T-helper 1 cell treated with Interleukin-12 subunit alpha and Interleukin-12 subunit beta and Interleukin-4 antibody, amounts not matched to agents 30 μg/mL and 1 μg/mL, for 36 hours (primary cell): ENCODE data around the gene SPINK8.
"Not testable (repeated sequence)": the region's sequence is repeated elsewhere in the genome, so short reads cannot be mapped to it uniquely, and the experiment has no call there.

Experiments used
- H3K27ac Mint-ChIP-seq: one replicate; pipeline ENCODE4 v1.8.0; 2021; ENCODE audit warnings: mild to moderate bottlenecking, mixed read lengths
- H3K27me3 Mint-ChIP-seq: one replicate; pipeline ENCODE4 v1.8.0; 2021; ENCODE audit warnings: low read depth, mixed read lengths
- H3K36me3 Mint-ChIP-seq: one replicate; pipeline ENCODE4 v1.8.0; 2021; ENCODE audit warnings: low read depth, mixed read lengths
- H3K4me1 Mint-ChIP-seq: one replicate; pipeline ENCODE4 v1.8.0; 2021; ENCODE audit warnings: low read depth, mixed read lengths
- H3K4me3 Mint-ChIP-seq: one replicate; pipeline ENCODE4 v1.8.0; 2021; ENCODE audit warnings: mild to moderate bottlenecking, moderate library complexity, mixed read lengths
- H3K9me3 Mint-ChIP-seq: one replicate; pipeline ENCODE4 v1.8.0; 2021; ENCODE audit warnings: mixed read lengths

Gene SPINK8

DNA sequence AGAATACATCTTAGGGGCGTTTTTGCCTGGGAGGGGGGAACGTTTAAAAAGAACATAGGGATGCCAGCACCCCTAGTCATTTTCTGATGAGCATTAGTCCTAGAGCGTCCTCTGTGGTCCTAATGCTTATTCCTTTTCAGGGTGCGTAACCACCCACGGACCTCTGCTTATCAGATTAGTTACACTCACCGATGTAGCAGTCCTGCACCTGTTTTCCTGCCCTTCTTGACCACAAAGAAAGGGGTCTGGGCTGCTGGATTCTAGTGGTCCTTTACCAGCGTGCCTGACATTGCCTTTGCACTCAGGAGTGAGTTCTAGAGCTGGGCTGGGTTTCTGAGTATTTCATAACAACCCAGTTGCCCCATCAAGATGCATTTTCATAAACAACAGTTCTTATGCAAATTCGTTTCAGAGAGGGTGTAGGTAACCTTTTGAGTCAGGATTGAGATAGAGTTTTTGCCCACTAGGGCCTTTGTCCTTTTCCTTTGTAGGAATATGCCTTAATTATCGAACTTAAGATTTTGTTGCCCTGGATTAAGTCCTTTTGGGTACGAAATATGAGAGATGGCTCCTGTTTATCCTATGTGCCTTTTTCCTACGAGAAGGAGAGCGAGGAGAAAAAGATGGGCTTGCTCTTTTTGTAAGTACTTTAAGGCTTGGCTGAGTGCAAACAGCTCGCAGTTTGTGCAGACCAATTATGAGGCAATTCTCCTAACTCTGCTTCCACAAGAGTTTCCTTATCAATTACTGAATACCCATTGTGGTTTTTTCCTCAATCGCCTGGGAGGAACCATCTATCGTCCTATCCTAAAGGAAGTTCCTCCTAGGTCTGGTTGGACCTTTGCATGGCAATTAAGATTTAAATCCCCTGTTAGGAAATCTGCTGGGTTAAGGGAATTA, at the start of gene SPINK8:
TSS of gene SPINK8 (minus strand) at position 316 of the 900 bp plus-strand sequence. CDS start 5,320 bp downstream, outside the sequence.
- peaks cover 29% of the 10 kb centered on the region for H3K27me3 Mint-ChIP-seq
- not testable (repeated sequence) for H3K36me3 Mint-ChIP-seq, H3K27ac Mint-ChIP-seq, H3K4me1 Mint-ChIP-seq, H3K4me3 Mint-ChIP-seq, H3K9me3 Mint-ChIP-seq

GRCh38 chr3:48372862-48373435, 39.5 kb upstream of the SPINK8 start:
- H3K4me3 Mint-ChIP-seq = no peak overlapping the region
- no peaks in the 10 kb centered on the region for H3K36me3 Mint-ChIP-seq
- no peaks in the 10 kb centered on the region for H3K4me1 Mint-ChIP-seq
- peaks cover 3% of the 10 kb centered on the region for H3K27me3 Mint-ChIP-seq
- H3K27ac Mint-ChIP-seq = no peak overlapping the region
- no peaks in the 10 kb centered on the region for H3K9me3 Mint-ChIP-seq

DNA sequence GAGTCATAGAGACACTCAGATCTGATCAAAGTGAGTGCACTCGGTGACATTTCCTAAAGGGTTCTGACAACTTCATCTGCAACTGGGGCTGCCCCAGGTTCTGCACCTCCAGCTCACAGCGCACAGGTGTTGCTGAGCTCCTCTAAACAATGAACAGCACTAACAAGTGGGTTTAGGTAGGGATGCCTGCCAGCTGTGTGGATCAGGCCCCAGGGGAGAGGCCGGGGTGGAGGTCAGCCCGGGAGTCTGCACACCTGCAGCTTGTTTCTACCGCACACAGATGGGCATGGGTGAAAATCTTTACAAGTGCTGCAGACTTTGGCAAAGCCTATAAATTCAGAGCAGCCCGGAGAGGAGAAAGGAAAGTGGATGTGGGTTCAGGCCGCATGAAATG, 38.9 kb upstream of the SPINK8 start:
- H3K27ac Mint-ChIP-seq = no peak overlapping the region
- H3K27me3 Mint-ChIP-seq = peaks cover 3% of the 10 kb centered on the region
- no peaks in the 10 kb centered on the region for H3K4me1 Mint-ChIP-seq
- no peaks in the 10 kb centered on the region for H3K9me3 Mint-ChIP-seq
- H3K36me3 Mint-ChIP-seq = no peaks in the 10 kb centered on the region
- H3K4me3 Mint-ChIP-seq = no peak overlapping the region

DNA sequence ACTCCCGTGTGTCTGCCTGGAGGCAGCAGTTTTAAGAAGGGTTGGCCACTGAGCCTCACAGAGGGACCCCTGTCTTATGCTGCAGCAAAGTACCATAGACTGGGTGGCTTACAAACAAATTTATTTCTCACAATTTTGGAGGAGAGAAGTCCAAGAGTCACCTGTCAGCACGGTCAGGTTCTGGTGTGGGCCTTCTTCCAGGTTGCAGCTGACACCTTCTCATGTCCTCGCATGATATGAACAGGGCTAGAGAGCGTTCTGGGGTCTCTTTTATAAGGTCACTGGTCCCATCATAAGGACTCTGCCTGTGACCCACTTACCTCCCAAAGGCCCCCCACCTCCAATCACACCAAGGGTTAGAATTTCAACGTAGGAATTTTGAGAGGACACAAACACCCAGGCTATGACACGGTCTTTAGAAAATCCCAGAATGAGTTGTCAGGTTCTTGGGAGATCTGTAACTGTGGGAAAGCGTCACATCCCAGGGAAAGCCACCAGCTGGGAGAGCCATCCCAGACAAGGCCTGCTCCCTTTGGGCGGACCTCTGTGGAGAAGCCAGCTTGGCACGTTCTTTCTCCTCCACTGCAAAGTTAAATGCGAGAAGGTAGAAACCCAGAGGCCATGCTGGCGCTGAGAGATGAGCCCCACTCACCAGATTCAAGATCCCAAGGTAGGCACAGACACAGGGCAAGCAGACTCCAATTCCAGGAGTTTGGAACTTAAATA, 38.4 kb upstream of the SPINK8 start, which contains the start of gene FBXW12:
TSS of gene FBXW12 (plus strand) at position 569 of the 726 bp plus-strand sequence. CDS start 549 bp downstream, outside the sequence.
- H3K4me1 Mint-ChIP-seq = no peaks in the 10 kb centered on the region
- no peak within 1 kb of the TSS for H3K4me3 Mint-ChIP-seq
- H3K9me3 Mint-ChIP-seq = no peaks in the 10 kb centered on the region
- peaks cover 2% of the 10 kb centered on the region for H3K27me3 Mint-ChIP-seq
- no peaks in the 10 kb centered on the region for H3K36me3 Mint-ChIP-seq
- no peak within 1 kb of the TSS for H3K27ac Mint-ChIP-seq

DNA sequence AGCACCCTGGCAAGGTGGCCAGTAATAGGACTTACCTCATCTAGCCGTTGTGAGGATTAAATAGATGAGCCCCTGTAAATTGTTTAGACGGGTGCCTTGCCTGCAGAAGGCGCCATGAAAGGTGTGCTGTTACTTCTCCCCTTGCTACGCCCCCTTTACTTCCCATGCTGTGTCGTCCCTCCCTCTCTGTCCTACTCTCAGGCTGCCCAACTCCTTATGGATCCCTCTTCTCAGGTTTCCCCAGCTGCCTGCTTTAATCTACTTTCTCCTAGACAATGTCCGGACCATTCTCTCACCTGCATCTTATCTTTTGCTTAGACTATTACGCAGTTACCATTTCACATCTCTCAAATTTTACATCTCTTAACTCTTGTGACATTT, 36.9 kb upstream of the SPINK8 start:
- Mint-ChIP-seq H3K27ac (no peak overlapping the region), H3K36me3 (no peaks in the 10 kb centered on the region)

DNA sequence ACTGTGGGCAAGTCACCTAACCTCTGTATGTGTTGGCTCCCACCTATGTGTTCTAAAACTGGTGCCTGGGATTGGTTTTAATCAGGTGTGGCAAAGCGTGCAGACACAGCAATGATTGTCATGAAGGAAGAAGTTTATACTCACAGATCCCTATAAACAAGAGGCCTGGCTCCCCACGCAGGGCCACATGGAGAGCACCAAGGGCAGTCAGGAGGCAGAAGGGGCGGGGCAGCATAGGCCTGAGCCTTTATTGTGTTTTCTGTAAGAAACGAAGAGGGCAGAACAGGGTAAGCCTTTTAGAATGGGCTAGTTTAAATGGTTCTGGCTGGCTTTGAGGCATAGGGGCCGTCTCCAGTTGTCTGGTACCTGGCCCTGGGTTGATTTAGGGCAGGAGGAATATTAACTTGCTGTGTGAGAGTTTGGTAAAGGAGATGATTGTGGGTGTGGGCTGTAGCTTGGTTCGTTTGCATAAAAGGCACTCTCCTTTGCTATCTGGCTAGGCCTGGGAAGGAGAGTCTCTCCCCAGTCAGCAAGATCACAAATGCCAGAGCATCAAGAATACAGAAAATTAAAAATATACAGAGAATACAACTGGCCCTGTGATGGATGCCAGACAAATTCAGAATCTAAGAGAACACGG, 36.4 kb upstream of the SPINK8 start:
- Mint-ChIP-seq H3K9me3 (peaks cover 2% of the 10 kb centered on the region), H3K27ac (no peak overlapping the region), H3K36me3 (no peaks in the 10 kb centered on the region), H3K4me1 (peaks cover 1% of the 10 kb centered on the region), H3K27me3 (peaks cover 3% of the 10 kb centered on the region), H3K4me3 (no peak overlapping the region)

More for the DNA sequence above, 36.9 kb upstream of the SPINK8 start:
- no peaks in the 10 kb centered on the region for H3K9me3 Mint-ChIP-seq
- no peak overlapping the region for H3K4me3 Mint-ChIP-seq
- no peaks in the 10 kb centered on the region for H3K27me3 Mint-ChIP-seq
- H3K4me1 Mint-ChIP-seq = no peaks in the 10 kb centered on the region

- Mint-ChIP-seq H3K27me3 (peaks cover 14% of the 10 kb centered on the region), H3K4me3 (no peak overlapping the region), H3K4me1 (peaks cover 2% of the 10 kb centered on the region), H3K9me3 (peaks cover 12% of the 10 kb centered on the region), H3K36me3 (no peaks in the 10 kb centered on the region), H3K27ac (no peak overlapping the region)
Measured at GRCh38 chr3:48367201-48367600, 33.7 kb upstream of the SPINK8 start.

GRCh38 chr3:48364840-48365239, 31.4 kb upstream of the SPINK8 start:
- H3K27ac Mint-ChIP-seq = no peak overlapping the region
- H3K4me1 Mint-ChIP-seq = peaks cover 2% of the 10 kb centered on the region
- no peak overlapping the region for H3K4me3 Mint-ChIP-seq
- peaks cover 28% of the 10 kb centered on the region for H3K27me3 Mint-ChIP-seq
- H3K9me3 Mint-ChIP-seq = peaks cover 22% of the 10 kb centered on the region
- no peaks in the 10 kb centered on the region for H3K36me3 Mint-ChIP-seq

DNA sequence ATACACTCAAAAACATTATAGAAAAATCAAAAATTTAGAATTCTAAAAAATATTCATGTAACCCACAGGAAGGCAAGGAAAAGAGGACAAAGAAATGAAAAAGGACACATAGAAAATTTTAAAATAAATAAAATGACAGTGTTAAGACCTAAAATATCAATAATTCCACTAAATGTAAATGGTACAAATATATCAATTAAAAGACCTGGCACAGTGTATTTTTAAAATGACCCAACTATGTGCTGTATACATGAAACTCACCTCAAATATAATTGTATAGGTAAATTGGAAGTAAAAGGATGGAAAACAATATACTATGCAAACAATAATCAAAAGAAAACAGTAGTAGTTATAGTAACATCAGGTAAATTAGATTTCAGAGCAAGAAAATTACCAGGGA, 28.5 kb upstream of the SPINK8 start:
- H3K36me3 Mint-ChIP-seq = no peaks in the 10 kb centered on the region
- H3K9me3 Mint-ChIP-seq = peaks cover 22% of the 10 kb centered on the region
- no peak overlapping the region for H3K4me3 Mint-ChIP-seq
- no peak overlapping the region for H3K27ac Mint-ChIP-seq
- peaks cover 36% of the 10 kb centered on the region for H3K27me3 Mint-ChIP-seq
- peaks cover 2% of the 10 kb centered on the region for H3K4me1 Mint-ChIP-seq

- Mint-ChIP-seq H3K27me3 (peaks cover 23% of the 10 kb centered on the region), H3K4me1 (no peaks in the 10 kb centered on the region), H3K36me3 (no peaks in the 10 kb centered on the region), H3K27ac (no peak overlapping the region), H3K4me3 (no peak overlapping the region), H3K9me3 (peaks cover 5% of the 10 kb centered on the region)
Measured at GRCh38 chr3:48356419-48356818, 23.0 kb upstream of the SPINK8 start.

GRCh38 chr3:48353987-48354386, 20.5 kb upstream of the SPINK8 start:
- H3K36me3 Mint-ChIP-seq = no peaks in the 10 kb centered on the region
- H3K27me3 Mint-ChIP-seq = peaks cover 10% of the 10 kb centered on the region
- no peaks in the 10 kb centered on the region for H3K9me3 Mint-ChIP-seq
- no peaks in the 10 kb centered on the region for H3K4me1 Mint-ChIP-seq
- H3K27ac Mint-ChIP-seq = no peak overlapping the region
- no peak overlapping the region for H3K4me3 Mint-ChIP-seq

DNA sequence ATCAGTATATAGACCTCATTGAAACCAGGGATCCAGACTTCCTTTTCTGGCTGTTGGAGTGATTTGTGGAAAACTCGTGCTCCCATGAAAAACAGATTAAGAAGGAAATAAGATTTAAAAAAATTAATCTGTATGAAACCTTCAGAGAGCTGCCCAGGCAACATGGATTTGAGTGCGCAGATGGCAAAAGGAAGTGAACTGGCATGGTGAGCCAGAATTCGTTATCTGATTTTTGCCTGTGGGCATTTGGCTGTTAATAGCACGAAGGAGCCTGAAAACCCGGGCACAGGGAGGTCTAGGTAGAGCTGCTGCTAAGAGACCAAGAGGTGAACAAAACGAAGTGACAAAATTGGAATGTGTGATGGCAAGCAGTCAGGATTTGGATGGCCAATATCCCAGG, 19.1 kb upstream of the SPINK8 start:
- H3K9me3 Mint-ChIP-seq = no peaks in the 10 kb centered on the region
- no peaks in the 10 kb centered on the region for H3K4me1 Mint-ChIP-seq
- no peaks in the 10 kb centered on the region for H3K36me3 Mint-ChIP-seq
- no peak overlapping the region for H3K27ac Mint-ChIP-seq
- no peak overlapping the region for H3K4me3 Mint-ChIP-seq
- peaks cover 10% of the 10 kb centered on the region for H3K27me3 Mint-ChIP-seq

DNA sequence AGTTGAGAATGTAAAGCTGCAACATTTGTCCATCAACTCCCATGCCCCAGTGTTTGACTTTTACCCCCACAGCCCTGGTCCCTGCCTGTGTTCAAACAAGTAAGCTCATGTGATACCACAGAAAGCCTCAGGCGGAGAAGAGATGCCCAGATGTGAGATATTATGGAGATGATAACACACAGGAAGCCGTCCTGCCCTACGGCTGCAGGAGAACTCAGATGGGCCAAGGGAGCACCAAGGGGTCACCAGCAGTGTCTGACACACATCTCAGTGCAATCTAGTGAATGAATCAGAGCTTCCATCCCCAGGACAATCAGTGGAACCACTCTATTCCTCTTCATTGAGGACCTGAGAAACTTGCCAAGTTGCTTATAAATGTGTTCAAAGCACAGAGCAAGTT, 14.0 kb upstream of the SPINK8 start:
- Mint-ChIP-seq H3K9me3 (no peaks in the 10 kb centered on the region), H3K27ac (no peak overlapping the region), H3K4me1 (no peaks in the 10 kb centered on the region), H3K4me3 (no peak overlapping the region), H3K36me3 (no peaks in the 10 kb centered on the region), H3K27me3 (peaks cover 19% of the 10 kb centered on the region)

DNA sequence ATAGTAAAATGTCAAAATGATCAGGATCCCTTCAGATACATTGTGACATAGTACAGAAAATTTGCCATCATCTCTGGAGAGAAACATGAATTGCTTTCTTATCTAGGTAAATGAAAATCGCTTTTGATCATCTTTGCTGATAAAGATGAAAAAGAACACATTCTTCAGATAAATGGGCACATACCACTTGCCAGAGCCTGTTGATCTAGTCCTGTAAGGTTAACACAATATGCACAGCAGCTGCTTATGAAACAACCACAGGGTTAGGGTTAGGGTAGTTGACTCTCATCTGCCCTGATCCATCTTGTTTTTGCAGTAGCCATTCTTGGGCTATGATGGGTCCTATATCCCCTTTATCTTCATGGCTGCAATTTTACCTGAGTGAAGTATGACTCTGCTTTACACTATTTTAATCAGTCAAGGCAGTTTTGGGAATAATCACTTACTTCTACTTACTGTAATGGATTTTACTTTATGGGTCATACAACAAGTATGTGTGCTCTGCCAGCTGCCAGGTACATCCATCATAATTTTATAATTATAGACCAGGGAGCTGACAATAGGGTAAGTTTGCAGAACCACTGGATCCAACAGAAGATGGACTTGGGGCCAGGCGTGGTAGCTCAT, 12.6 kb upstream of the SPINK8 start:
- Mint-ChIP-seq H3K36me3 (no peaks in the 10 kb centered on the region), H3K27me3 (peaks cover 18% of the 10 kb centered on the region), H3K4me3 (no peak overlapping the region), H3K9me3 (no peaks in the 10 kb centered on the region), H3K27ac (no peak overlapping the region), H3K4me1 (no peaks in the 10 kb centered on the region)
